ENCODE data around the gene PRKRA. TPM values are rescaled to one million over a fixed set of nuclear protein-coding genes. Genes with fewer than 3 reads are reported as not detected.
"Not testable (repeated sequence)": the region's sequence is repeated elsewhere in the genome, so short reads cannot be mapped to it uniquely, and the experiment has no call there.

PRKRA gene
- total RNA-seq (2014; rRNA removed; shearing (Covaris generic)) = 82.5 and 96.2 TPM in 2 replicates

DNA sequence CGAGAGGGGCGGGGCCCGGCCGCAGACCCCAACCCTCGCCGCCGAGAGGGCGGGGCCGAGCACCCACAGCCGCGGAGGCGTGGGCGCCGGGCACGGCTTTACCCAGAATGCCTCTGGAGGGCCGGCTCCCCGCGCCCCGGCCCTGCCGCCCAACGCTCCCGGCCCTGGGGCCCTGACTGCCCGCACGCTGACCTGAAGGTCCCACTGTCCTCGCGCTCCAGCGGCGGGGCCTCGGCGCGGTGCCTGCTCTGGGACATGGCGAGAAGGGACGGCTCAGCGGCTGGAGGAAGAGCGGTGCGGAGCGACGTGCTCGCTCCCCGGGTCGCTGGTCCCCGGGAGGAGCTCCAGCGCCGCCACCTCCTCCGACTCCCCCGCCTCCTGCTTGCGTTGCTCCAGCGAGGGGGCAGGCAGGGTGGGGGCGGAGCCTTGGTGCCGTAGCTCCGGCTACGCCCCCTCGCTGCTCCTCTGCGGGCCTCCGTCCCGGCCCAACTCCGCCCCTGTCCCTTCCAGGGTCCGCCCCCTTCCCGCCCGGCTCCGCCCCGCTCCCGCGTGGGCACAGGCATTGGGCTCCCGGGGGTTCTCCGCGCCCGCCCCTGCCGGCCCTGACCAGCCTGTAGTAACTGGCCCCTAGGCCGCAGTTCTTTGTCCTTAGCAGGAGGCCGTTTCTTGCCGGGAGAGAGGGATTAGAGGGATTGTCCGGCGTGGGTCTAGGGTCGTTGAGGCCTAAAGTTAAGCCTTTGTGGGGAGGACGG, at the start of gene PRKRA, which contains the start of gene PJVK:
PRKRA (minus strand) TSS at position 402 of the 752 bp plus-strand sequence; CDS start at position 257, 145 bp downstream.
PJVK (plus strand) TSS at position 605 of the 752 bp plus-strand sequence. CDS start 2,032 bp downstream, outside the sequence.
- peak; percentile 95 for DNase-seq (ENCODE audit: low read depth)

DNA sequence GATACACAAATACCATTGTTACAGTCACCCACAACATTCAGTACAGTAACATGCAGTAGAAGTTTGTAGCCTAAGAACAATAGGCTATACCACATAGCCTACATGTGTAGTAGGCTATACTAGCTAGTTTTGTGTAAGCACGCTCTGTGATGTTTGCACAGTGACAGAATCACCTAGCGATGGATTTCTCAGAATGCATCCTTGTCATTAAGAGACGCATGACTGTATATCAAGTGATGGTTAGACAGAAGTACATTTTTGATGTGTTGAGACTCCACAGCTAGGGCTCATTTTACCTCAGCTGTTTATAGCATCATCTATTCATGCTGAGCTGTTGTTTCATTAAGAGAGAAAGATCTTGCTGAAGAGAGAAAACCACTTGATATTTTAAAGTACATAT, 48.7 kb upstream of the PRKRA start:
- no peak for DNase-seq (ENCODE audit: low read depth)

DNA sequence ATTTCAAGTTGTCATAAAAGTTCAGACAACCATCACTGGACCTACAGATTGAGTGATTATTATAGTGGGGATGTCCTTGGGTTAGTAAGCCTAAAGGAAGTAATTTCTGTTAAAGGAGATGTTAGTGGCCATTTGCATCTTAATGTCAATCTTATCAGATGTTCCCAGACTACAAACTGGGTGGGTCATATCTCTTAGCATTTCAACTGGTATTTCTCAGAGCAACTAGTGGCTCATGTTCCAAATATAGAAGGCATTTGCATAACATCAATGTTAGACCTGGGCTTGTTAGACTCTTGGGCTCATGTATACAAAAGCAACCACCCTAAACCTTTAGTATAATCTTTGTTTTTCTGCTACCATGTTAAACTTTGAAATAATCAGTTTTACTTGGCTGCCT, 47.2 kb upstream of the PRKRA start:
- DNase-seq (ENCODE audit: low read depth) = no peak

DNA sequence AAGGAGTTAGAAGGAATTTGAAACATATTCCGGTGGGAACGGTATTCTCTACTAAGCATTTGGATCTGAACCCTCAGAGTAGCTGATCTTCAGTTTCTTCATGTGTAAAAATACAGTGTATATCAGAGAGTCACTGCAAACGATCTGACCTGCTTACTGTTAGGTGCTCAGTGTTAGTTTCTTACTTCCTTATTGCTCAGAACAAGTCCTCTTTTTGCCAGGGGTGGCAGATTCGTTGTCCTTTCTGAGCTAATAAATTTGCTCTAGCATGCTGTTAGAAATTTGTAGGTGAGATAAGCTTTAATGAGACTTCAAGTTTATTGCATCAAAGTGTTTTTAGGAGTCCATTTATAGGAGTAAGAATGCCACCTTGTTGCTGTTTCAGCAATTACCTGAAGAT, 45.1 kb upstream of the PRKRA start:
- no peak for DNase-seq (ENCODE audit: low read depth)

DNA sequence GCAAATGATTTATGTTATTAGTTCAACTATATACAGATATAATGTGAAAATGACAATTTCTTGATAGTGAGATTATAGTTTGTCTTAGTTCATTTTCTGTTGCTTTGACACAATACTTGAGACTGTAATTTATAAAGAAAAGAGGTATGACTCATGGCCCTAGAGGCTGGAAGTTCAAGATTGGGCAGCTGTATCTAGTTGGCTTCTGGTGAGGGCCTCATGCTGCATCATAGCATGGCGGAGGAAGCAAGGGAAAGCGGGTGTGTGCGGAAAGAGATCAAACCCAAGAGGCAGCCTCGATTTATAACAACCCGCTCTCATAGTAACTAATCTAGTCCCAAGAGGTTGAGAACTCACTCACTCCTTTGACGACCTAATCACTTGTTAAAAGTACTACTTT, 40.6 kb upstream of the PRKRA start:
- peak; percentile 24 for DNase-seq (ENCODE audit: low read depth)

DNA sequence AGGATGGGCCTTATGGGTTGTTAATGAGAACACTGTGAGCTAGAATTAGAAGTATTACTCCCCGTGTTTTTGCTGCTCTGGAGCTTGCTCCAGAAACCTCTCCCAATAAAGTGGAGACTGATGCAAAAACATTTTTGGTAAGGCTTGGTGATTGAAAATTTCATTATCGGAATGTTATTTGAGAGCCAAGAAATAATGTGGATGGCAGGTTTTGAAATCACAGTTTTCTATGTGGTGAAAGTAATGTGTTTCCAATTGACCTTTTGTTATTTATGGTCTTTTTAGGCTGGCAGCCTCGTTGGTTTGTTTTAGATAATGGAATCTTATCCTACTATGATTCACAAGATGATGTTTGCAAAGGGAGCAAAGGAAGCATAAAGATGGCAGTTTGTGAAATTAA, 34.4 kb upstream of the PRKRA start:
- no peak for DNase-seq (ENCODE audit: low read depth)

DNA sequence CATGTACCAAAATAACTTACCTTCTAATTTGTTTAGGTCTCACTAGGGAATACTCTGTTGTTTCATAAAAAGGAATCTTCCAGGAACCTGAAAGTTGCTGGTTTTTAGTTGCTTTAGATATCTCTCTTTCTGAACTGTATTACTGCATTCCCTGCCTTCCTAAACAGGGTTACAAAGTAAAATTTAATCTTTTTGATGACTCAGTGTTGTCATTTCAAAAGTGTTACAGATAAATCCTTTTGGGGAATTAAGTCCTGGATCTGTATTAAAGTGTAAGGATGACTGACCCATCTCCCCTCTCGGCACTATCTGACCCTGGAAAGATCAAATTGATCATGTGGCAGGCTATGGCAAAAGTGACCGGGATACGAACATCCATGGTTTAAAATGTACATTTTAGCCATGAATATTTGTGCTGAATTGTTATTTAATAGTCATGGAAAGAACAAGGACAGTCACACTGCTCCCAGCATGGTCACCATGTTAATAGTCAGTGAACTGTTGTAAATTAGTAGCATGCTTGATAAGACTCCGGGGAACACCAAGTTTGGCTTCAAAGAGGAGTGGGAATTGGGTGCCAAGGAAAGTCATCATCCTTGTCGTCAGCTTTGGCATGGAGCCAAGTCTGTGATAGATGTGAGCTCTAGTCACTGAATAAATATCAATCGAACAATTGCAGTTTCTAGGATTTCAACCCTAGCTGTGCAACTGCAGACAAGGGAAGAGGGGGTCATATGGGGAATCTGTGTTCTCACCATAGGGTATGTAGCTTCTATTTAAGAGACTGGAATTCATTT, 33.5 kb upstream of the PRKRA start:
- DNase-seq (ENCODE audit: low read depth) = peak; percentile 39

DNA sequence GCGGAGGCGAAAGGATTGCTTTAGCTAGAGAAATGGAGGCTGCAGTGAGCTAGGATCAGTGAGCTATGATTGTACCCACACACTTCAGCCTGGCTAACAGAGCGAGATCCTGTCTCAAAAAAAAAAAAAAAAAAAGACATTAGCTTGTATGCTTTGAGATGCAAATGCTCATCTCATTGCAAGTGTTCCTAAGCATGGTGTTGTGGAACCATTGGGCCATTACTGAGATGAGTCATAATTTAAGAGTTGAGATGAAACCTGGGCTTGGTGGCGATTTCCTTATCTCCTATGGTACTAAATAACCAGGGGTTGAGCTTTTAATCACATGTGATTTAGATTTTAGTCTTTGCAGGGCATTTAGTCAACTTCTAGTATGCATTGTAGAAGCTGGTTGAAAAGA, 31.5 kb upstream of the PRKRA start:
- peak; percentile 31 for DNase-seq (ENCODE audit: low read depth)

DNA sequence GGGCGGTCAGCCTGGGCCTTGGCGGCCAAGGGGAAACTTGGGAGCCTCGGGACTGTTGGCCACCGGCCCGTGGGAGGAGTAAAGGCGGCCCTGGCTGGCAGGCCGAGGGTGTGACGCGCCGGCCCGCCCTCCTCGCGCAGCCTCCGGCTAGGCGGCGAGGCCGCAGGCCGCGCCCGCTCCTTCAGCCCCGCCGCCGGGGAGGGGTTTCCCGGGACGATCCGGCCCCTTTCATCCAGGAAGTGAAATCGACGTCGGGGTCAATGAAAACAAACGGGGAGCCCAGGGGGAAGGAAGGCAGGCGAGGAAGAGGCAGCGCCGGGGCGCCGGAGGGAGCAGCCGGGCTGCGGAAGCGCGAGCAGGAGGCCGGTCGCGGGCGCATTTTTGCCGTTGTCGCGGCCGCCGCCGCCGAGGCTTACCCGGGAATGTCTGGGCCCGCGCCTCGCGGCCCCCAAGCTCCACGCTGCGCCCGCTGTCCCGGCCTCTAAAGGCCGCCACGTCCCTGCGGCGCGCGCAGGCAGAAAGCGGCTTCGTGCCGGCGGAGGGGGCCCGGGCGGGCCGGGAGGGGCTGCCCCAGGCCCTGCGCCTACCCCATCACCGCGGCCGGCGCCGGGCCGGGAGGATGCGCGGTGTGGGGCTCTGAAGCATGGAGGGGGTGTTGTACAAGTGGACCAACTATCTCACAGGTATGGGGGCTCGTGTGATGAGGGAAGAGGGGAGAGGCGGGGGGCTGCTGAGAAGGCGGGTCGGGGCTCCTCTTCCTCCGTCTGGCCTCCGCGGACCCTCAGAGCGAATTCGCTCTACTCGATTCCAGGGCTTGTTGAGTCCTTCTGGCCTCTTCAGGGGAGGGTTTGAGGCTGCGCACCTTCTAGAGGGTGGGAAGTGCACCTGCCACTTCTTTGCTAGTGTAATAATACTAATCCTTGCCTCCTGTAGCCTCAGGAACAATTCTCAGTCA, 29.5 kb upstream of the PRKRA start, which contains the start of gene PLEKHA3:
PLEKHA3 (plus strand) TSS at position 231 of the 955 bp plus-strand sequence; CDS start at position 644, 413 bp downstream.
- peak; percentile 97 for DNase-seq (ENCODE audit: low read depth)

DNA sequence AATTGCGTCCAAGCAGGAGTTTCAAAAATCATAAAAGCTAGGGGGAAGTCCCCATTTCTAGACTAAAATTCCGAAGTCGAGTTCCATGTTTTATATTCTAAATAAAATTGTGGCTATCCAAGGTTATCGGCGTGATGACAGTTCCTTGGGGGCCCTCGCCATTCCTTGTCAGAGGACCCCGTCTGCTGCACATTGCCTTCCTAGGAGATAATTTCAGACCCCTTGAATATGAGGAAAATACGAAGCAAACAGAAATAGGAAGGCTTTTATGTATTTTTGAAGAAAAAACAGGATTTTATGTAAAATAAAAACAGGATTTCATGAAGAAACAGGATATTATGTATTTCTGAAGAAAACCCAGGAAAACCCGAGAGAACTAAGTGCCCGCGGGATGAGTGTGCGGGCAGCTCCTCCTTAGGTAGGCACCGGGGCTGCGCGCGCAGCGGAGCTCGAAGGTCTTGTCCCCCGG, 28.8 kb upstream of the PRKRA start:
- DNase-seq (ENCODE audit: low read depth) = no peak

DNA sequence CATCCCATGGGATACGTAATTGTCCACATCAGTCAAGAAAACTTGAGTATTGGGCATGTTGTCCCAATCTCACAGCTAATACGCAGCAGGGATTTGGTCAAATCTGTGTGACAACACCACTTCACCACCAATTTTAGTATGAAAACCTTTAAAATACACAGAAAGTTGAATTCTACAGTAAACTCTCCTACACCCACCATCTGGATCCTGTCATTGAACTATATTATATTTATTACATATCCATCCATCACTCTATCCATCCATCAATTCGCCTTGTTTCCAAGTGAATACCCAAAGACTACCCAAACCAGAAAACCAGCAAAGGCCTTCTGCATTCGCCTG, 28.3 kb upstream of the PRKRA start:
- no peak for DNase-seq (ENCODE audit: low read depth)

DNA sequence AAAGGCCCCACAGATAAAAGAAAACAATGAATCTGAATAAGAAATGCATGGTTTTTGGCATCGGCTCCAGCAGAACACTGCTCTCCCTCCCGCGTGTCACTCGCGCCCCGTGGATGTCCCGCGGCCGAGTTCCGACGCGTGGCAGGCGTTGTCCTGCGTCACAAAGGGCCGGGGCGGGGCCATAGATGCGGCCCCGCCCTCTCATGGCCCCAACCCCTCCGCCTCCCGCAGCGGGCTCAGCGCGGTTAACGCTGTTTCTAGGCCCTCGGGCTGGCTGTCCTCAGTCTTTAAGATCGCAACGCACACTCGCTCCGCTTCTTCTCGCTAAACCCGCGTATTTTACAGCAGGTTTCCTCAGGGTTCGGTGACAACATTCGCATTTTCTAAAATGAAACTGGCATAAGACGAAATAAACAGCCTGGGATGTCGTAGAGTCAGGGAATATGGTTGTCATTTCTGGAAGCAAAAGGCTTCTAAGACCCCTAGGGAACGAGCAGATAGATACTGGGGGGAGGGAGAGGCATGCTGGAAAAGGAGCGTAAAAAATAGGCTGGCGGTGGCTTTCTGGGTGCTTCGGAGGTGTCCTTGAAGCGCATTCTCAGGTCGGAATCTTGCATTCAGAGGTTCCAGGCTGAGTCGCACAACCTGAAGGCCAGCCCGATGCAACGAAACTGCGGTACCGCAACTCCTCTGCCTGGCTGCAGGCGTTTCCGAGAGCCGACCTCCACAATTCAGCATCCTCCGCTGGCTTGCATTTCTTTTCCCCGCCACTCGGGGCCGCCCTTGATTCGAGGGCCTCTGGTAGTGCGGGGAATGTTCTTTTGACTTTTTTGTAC, 27.7 kb upstream of the PRKRA start, which contains the start of gene FKBP7:
FKBP7 (minus strand) TSS at position 162 of the 836 bp plus-strand sequence; CDS start at position 61, 101 bp downstream.
- DNase-seq (ENCODE audit: low read depth) = peak; percentile 84

DNA sequence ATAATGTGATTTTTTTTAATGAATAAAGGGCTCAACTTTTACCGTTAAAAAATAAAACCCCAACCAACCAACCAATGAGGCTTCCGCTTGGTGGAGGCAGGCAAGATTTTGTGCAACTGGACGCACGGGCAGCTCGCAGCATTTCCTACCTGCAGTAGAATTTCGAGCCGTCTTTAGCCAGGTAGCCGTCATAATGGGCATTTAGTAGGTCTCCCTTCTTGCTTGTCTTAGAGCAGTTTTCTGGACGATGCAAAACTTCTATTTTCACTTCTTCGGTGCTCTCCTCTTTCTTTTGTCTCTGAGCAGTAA, 27.1 kb upstream of the PRKRA start:
- peak; percentile 19 for DNase-seq (ENCODE audit: low read depth)

DNA sequence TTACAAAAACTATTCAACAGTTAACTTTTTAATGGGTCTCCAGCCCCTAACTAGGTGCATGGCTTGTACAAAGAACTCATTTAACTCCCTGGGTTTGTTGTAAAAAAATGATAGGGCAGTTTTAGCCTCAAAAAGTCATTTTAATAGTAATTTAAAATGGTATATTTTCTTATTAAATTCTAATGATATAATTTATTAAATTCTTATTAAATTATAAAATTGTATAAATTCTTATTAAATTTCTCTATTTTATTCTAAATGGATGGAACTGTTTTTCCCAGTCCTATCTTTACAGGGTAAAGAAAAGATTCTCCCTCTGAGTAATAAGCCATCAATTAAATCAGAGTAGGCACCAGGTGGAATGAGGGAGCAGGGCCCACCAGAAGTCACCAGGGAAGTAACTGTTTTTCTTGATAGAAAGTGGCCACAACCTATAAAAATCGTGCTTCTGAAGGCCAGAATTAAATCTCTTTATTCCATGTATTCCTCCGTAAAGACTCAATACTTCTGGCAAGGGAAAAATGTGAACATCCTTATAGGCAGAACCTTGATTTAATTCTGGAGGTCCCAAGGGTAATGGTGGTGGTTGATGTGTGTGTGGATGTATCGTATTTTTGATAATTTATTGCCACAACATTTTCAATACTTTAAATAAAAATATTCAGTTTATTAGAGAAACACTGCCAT, 26.6 kb upstream of the PRKRA start:
- DNase-seq (ENCODE audit: low read depth) = no peak

DNA sequence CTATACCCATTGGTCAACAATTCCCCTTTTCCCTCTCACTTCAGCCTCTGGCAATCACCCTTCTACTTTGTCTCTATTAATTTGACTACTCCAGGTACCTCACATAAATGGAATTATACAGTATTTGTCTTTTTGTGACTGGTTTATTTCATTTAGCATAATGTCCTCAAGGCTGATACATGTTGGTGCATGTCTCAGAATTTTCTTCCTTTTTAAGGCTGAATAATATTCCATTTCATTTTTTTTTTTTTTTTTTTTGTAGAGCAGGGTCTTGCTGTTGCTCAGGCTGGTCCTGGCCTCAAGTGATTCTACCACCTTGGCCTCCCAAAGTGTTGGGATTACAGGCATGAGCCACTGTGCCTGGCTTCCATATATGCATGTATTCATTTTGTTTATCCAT, 25.5 kb upstream of the PRKRA start:
- no peak for DNase-seq (ENCODE audit: low read depth)

DNA sequence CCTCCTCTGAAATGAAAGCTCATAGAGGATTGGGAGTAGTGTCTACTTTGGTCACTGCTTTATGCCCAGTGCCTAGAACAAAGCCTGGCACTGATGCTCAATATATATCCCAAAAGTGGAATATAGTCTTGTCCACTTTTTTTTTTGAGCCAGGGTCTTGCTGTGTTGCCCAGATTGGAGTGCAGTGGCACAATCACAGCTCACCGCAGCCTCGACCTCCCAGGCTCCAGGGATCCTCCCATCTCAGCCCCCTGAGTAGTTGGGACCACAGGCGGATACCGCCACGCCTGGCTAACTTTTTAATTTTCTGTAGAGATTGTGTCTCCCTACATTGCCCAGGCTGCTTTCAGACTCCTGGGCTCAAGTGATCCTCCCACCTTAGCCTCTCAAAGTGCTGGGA, 23.6 kb upstream of the PRKRA start:
- no peak for DNase-seq (ENCODE audit: low read depth)

DNA sequence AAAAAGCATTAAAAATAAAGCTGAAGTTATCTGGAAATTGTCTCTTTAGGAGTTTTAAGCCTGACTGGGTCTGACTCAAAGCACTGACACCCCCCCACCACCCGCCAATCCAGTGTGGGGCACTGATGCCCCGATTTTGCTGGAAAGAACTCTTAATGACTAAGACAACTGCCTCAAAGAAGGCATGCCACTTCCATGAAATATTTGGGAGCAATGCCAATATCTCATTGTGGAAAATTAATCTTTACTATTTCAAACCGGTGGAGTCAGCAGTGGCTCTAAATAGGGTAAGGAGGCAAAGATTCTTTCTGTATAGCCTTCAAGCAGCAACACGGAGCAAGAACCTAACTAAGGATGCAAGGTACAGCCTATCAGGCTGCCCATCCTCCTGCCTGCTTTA, 23.0 kb upstream of the PRKRA start:
- DNase-seq (ENCODE audit: low read depth) = peak; percentile 24

DNA sequence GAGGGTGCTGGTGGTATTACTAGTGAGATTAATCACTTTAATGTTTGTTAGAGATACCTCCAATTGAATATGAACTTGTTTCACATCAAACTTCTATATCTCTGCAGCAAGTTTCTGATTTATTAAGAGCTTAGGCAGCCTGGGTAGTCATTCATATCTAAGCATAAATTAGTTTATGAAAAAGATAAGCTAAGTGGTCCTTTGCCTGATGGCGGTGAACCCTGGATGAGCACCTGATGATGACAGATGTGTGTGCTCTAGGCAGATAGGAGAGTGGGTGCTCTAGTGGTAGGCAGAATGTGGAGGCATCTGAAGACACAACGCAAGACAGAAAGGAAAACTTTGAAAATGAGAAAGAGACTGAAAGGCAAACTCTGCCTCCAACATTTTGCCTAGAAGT, 22.4 kb upstream of the PRKRA start:
- DNase-seq (ENCODE audit: low read depth) = no peak

DNA sequence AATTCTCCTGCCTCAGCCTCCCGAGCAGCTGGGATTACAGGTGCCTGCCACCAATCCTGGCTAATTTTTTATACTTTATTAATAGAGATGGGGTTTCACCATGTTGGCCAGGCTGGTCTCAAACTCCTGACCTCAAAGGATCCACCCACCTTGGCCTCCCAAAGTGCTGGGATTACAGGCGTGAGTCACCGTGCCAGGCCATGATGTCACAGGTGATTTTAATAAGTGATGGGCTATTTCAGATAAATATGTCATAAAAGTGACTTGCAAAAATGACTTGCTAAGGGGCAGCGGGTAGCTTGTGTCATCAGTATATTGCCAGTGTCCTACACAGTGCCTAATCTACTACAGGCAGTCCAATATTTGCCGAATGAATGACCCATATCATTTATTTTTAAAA, 20.3 kb upstream of the PRKRA start:
- not testable (repeated sequence) for DNase-seq (ENCODE audit: low read depth)

DNA sequence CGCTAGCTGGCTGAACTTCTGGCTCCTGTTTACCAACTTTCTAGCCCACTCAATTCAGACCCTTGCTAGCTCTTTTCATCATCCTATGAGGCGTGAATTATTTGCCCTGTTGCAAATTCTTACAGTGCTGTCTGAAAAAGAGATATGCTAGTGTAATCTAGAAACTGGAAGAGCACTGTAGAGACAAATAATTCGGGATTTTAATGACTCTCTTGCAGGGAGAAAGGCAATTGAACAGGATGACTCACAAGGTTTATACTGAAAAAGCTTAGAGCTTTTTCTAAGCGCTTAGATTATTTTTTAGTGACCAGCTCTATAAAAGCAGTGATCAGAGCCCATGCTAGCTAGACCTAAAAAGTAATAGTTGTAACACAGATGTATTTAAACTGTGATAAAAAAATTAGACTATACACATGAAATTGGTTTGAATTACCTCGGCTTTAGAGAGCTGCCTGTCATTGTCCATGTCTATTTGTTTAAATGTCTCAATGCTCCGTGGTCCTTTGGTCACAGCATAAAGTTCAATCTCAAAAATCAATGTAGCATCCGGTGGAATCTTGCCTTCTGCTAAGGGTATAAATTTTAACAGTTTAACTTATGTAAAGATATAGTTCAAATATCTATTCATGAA, 18.4 kb upstream of the PRKRA start:
- no peak for DNase-seq (ENCODE audit: low read depth)
